GM21515 (cell line): ENCODE data around the gene PDZD7.
A peak's percentile ranks its signal among the peaks of the same experiment; 100 is the strongest.

Source experiments
- ATAC-seq: cut with Tn5 transposase; IDR thresholded peaks from one replicate; pipeline ENCODE4 v1.9.1; 2021; ENCODE audit not compliant: unreplicated experiment

PDZD7 gene

GRCh38 chr10:101005361-101005760 lies 25.6 kb downstream of the PDZD7 start:
- ATAC-seq, result no peak

GRCh38 chr10:101003639-101004206 lies 27.2 kb downstream of the PDZD7 start:
- no peak for ATAC-seq

DNA sequence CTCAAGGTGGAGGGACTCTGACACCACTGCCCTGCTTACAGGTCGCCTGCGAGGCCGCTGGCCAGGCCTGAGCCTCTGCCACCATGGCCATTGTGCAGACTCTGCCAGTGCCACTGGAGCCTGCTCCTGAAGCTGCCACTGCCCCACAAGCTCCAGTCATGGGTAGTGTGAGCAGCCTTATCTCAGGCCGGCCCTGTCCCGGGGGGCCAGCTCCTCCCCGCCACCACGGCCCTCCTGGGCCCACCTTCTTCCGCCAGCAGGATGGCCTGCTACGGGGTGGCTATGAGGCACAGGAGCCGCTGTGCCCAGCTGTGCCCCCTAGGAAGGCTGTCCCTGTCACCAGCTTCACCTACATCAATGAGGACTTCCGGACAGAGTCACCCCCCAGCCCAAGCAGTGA lies 28.5 kb downstream of the PDZD7 start:
- no peak for ATAC-seq

DNA sequence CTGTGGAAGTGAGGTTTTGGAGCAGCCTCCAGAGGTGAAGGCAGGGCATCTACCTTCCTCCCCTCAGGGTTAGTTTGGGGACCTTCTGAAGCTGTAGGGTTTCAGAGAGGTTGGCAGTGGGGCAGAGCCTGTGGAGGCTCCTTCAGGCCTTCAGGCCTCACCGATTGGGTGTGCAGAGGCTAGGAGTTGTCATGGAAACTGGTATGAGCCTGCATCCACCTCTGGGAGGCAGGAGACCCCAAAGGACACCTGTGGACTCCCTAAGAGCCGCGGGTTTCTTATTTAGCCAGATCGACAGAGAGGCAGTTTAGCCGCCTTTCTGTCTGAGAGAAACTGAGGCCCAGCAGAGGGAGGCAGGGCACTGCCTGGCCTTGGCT lies 29.3 kb downstream of the PDZD7 start:
- ATAC-seq, result no peak

GRCh38 chr10:101000915-101001658 lies 29.8 kb downstream of the PDZD7 start:
- no peak for ATAC-seq

GRCh38 chr10:101000127-101000914 lies 30.6 kb downstream of the PDZD7 start:
- no peak for ATAC-seq

GRCh38 chr10:100999742-101000126 lies 31.2 kb downstream of the PDZD7 start, which contains the start of gene LZTS2:
LZTS2 (plus strand) TSS chr10:100999808; CDS start chr10:101002539, 2,731 bp downstream.
- ATAC-seq, result peak; percentile 7

DNA sequence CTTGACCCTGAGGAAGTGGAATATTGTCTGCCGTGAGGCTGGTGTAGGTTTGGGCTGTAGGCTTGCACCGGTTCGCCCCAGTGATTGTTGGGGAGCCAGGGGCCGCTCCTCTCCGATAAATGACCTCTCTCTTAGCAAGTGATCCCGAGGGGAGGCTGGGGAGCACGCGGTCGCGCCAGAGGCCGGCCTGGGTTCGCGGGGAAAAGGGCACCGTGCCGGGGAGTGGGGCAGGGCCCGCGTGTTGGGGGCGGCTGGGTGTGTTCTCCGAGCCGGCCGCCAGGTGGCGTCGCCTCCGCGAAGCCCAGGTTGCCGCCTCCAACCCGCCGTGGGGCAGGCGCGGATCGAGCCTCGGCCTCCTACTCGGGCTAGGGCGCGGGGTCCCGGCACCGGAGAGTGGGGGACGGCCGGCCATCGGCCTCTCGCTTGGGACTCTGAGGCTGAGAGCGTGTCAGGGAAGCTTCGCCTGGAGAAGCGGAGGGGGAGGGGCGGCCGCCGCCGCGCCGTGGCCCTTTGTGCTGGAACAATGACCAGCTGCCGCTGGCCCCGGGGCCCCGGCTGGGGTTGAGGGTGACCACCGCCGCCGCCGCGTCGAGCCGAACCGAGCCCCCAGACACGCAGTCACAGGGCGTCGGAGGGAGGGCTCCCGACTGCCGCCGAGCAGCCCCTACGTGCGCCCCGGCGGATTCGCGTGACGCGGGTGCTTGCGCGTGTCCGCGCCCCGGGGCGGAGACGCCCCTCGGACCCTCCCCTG lies 31.8 kb downstream of the PDZD7 start:
- ATAC-seq, result peak; percentile 45

DNA sequence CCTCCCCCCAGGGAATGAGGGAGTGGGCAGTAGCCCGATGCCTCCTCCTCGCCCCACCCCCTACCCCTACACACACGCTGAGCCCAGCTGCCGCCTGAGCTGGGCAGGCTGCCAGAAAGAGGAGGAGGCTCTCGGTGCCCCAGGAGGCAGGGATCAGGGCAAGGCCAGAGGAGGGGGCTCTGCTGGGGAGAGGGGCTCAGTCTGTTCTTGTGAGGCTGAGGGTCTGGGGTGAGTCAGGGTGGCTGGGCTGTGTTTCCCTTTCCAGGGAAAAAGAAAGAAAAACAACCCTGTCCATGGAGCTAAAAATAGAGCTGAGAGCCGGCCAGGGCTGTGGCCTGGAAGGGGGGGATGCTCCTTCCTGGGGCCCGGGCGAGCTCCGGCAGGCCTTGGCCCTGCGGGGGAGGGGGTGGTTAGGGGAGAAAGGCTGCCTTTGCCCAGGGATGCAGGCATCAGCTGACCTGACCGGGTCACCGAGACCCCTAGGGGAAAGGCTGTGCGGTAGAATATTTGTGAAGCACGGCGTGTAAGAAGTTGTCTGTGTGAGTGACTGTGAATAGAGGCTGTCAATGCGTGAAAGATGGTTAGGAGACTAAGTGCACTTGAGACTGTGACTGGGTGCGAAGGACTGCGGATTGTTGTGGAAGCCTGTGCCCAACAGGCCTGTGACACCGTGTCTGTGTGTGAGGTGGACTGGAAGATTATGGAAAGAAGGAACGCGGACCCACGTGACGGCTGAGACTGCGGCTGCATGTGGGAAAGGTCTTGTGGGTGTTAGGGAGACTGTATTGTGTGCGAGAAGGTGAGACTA lies 32.5 kb downstream of the PDZD7 start:
- ATAC-seq, result no peak

GRCh38 chr10:100997360-100998182 lies 33.4 kb downstream of the PDZD7 start:
- peak; percentile 40 for ATAC-seq

DNA sequence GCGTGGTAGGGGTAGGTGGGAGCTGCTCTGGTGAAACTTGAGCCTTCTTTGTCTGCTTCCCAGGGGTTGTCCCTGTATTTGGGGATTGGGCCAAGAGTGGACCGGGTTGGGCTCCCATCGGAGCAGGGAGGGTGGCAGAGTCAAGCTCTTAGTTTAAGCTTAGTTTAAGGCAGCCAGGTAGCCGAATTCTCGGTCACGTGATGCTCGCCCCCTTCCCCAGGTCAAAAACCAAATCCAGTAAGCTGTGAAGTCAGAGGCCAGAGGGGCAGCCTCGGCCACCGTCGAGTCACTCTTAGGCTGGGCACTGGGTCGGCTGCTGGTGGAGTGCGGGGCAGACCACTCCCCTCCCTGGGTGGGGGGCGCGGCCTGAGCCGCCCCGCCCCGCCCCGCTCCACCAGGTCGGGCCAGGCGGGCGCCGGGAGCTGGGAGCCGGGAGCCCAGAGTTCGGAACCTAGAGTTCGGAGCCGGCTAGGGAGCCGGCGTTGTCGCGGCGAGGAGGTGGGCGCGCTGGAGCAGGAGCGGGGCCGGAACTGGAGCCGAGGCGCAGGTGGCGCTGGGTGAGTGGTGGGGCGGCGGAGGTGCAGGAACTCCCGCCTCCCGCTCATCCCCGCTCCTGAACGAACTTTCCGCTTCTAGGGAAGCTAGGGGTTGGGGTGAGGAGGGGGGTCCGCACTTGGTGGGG lies 34.1 kb downstream of the PDZD7 start:
- no peak for ATAC-seq

- ATAC-seq, result no peak
These were observed 35.7 kb downstream of the PDZD7 start for GRCh38 chr10:100995181-100995580.

GRCh38 chr10:100993986-100994708 lies 36.8 kb downstream of the PDZD7 start:
- no peak for ATAC-seq

- no peak for ATAC-seq
These were observed 41.8 kb downstream of the PDZD7 start for GRCh38 chr10:100989088-100989487.

- ATAC-seq, result no peak
These were observed 42.8 kb downstream of the PDZD7 start for GRCh38 chr10:100988166-100988565.

DNA sequence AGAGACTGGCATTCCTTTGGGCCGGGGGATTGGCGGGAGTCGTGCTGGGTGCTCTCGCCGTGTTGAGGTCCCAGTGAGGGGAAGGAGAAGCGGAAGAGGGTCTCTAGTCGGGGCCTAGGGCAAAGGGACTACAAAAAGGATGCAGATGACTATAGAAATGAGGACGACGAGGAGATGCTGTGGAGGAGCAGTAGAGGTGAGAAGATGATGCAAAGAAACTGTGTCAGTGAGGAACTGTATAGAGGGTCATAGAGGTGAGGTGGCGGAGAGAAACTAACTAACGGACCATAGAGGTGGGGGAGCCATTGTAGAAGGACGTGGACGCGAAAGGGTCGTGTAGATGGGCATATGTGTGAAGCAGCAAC lies 43.3 kb downstream of the PDZD7 start:
- ATAC-seq, result no peak

- ATAC-seq, result peak; percentile 59
These were observed 43.8 kb downstream of the PDZD7 start, which contains the start of the genes MRPL43 and TWNK for GRCh38 chr10:100986952-100987684. MRPL43 (minus strand) TSS chr10:100987497; CDS start chr10:100987443, 54 bp downstream. TWNK (plus strand) TSS chr10:100987543; CDS start chr10:100988211, 668 bp downstream.

DNA sequence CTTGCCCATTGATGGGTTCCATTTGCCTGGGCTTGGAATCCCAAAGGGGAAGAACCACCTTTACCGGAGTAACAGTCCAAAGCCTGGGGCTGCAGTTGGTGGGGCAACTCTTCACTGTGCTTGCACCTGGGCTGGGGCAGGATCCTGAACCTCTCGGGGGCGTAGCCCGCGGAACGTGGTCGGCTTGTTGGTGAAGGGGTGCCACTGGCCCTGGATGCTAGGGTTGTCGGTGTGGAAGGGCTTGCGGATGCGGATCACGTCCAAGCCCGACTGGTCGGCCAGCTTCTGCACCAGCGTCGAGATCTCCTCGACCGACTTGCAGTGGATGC lies 44.3 kb downstream of the PDZD7 start:
- no peak for ATAC-seq
